HG03039 (cell line): ENCODE measurements around the gene FOXL3.
"Not testable (repeated sequence)": the region's sequence is repeated elsewhere in the genome, so short reads cannot be mapped to it uniquely, and the experiment has no call there.

Experiments used
- ATAC-seq: cut with Tn5 transposase; IDR thresholded peaks from one replicate; pipeline ENCODE4 v1.9.1; 2021; ENCODE audit warnings: mild to moderate bottlenecking, moderate library complexity; ENCODE audit not compliant: unreplicated experiment

The FOXL3 gene

DNA sequence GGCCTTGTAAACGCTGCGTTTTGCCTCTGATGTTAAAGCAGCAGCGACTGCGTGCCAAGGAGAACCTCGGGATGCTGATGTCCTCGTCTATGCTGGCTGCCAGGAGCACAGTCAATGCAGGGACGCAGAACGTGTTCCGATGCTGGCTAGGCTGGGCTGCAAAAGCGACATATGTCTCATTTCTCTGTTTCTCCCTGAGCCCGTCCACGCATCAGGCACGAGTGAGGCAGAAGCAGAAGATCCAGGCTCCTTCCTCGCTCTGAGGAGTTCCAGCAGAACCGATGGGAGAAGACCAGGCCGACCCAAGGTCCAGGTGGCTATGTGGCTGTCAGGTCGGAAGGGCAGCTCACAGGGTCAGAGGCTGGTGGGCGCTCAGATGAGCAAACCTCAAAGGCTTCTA, 3.7 kb upstream of the FOXL3 start:
- no peak for ATAC-seq

- no peak for ATAC-seq
Measured at GRCh38 chr7:288671-289101, 1.3 kb upstream of the FOXL3 start.

GRCh38 chr7:289209-289755, 688 bp upstream of the FOXL3 start:
- no peak for ATAC-seq

GRCh38 chr7:290554-291372, 793 bp downstream of the FOXL3 start:
- ATAC-seq = no peak

DNA sequence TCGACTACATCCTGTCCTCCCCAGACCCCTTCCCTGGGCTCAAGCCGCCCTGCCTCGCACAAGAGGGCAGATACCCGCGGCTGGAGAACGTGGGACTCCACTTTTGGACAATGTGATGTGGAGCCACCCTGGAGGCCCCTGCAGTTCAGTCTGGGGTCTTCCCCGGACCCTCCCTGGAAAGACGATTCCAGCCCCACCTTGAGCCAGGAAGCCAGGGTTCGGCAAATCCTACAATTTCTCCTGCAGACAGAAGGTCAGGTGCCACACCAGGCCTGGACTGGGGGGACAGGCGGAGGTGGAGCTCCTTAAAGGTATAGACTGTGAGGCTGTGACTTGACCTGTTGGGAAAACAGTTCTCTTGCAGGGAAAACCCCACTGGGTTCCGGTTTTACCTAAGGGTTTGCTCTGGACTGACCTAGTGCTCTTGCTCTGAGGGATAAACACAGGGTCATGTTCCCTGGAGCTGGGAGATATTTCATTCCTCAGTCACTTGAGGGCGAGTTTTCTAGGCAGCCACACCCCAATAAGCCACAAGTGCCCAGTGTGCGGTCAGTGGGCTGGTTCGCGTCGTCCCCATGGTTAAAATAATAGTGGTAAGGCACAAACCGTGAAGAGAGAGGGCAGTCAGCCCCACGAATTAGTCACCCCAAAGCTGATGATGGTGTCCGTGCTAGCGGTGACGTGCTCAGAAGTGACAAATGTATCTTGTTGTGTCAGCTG, 1.6 kb downstream of the FOXL3 start:
- ATAC-seq = no peak

- ATAC-seq = no peak
Measured at GRCh38 chr7:292226-292625, 2.3 kb downstream of the FOXL3 start.

- ATAC-seq = no peak
Measured at GRCh38 chr7:292826-293225, 2.9 kb downstream of the FOXL3 start.

GRCh38 chr7:293681-294439, 3.9 kb downstream of the FOXL3 start:
- no peak for ATAC-seq

GRCh38 chr7:294440-295154, 4.6 kb downstream of the FOXL3 start:
- ATAC-seq = no peak

GRCh38 chr7:295155-296154, 5.5 kb downstream of the FOXL3 start:
- ATAC-seq = no peak

DNA sequence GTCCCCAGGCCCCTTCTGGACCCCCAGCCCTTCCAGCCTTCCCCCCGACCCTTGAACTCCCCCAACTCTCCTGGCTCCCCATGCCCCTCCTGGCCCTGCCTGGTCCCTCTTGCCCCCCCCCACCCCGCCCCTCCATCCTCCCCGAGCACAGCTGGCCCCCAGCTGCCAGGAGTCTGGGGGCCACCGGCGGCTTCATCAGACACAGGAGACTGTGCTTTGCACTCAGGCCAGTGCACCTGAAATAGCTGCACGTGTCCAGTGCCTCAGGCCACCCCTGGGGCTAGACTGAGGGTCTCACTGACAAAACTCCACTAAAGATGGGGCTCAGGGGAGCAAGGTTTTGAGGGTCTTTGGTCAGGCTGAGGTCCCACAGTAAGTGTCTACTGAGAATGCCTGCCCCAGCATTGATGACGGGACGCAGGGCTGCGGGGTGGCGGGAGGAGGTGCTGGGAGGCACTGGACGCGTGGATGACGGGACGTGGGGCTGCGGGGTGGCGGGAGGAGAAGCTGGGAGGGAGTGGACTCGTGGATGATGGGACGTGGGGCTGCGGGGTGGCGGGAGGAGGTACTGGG, 6.5 kb downstream of the FOXL3 start:
- ATAC-seq = no peak

GRCh38 chr7:297141-297540, 7.2 kb downstream of the FOXL3 start:
- ATAC-seq = not testable (repeated sequence)

- no peak for ATAC-seq
Measured at GRCh38 chr7:297611-298374, 7.8 kb downstream of the FOXL3 start.

GRCh38 chr7:298375-298702, 8.4 kb downstream of the FOXL3 start:
- no peak for ATAC-seq

- ATAC-seq = no peak
Measured at GRCh38 chr7:298743-299142, 8.8 kb downstream of the FOXL3 start.

- ATAC-seq = no peak
Measured at GRCh38 chr7:299169-299568, 9.2 kb downstream of the FOXL3 start.

- ATAC-seq = no peak
Measured at GRCh38 chr7:299628-300027, 9.7 kb downstream of the FOXL3 start.

DNA sequence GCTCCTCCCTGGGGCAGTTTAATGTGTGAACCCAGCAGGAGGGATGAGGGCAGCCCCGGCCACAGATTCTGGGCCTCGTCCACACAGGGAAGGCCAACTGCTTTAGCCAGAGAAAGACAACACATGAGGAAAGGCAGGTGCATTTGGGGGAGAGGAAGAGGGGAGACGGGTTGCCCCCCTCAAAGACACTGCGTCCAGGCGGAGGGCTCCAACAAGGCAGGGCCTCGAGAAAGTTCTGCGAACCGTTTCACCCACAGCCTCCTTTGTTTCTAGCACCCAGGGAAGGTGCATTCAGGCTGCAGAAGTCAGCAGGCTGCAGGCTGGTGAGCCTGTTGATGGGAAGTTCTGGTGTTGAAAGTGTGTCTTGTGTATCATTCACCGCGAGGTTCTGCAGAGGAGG, 10.1 kb downstream of the FOXL3 start:
- no peak for ATAC-seq
